HG02981 (cell line): ENCODE measurements around the gene ZNF516.
"Not testable (repeated sequence)": the region's sequence is repeated elsewhere in the genome, so short reads cannot be mapped to it uniquely, and the experiment has no call there.

Experiments used
- ATAC-seq: cut with Tn5 transposase; IDR thresholded peaks from one replicate; pipeline ENCODE4 v1.9.1; 2021; ENCODE audit warnings: mild to moderate bottlenecking, moderate library complexity; ENCODE audit not compliant: unreplicated experiment

ZNF516 gene

DNA sequence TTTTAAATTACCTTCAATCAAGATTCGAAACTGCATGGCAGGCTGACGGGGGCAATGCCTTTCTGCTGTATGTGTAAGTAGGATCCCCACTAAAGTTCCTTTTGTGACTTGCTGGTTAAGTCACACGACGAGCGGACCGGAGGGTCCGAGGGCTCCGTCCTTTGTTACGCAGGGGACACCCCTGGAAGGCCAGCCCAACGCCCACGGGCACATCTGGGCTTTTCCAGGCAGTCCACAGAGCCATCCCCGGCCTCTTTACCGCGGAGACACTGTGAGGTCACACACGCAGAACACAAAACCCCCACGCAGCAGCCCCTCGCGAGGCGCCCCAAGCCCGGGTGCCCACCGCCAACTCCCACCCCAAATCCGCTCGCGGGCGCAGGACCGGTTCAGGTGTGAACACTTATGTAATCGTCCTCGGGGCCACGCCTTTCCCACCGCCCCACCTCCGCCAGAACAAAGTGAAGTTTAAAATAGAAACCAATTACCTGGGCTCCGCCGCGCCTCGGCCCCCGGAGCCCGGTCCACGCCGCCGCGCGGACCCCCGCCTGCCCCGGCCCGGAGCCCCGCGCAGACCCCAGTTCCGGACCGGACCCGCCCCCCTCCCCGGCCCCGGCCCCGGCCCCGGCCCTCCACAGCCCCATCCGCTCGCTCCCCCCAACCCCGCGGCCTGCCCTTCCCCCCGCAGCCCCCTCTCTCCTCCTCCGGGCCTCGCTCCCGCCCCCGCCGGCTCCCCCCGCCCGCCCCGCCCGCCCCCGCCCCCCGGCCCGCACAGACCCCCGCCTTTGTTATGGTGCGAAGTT lies 4.2 kb downstream of the ZNF516 start:
- ATAC-seq = no peak

DNA sequence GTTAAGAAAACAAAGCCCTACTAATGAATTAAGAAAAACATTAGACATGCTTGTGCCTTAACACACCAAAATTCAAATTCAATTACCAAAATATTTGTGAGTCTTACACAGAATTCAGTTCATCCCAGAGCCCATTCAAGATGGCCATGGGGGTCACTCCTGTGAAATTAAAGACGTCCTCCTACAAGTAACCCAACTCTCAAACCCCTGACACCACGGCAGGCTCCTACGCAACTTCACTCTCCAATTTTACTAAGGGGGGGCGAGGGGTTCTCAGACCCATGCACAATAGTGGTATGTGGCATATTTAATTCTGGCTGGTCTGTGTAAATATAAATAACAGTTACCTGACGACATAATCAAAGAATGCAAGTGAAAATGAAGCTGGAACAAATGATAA lies 5.0 kb downstream of the ZNF516 start:
- no peak for ATAC-seq

DNA sequence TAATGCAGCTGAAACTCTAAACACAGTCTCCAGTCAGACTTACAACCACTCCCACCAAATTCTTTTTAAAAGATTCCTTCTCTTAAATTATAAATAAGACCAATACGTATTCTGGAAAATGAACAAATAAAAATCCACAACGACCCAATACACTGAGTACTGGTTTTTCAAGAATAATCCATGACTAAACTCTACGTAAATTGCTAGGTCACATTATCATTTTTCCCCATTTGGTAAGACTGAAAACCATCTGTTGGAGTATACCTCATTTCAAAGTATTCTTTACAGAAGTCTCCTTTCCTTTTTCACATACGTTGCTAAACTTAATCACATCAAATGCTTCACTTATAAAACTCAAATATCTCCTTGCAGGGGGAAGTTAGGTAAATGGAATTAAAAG lies 6.0 kb downstream of the ZNF516 start:
- ATAC-seq = no peak

DNA sequence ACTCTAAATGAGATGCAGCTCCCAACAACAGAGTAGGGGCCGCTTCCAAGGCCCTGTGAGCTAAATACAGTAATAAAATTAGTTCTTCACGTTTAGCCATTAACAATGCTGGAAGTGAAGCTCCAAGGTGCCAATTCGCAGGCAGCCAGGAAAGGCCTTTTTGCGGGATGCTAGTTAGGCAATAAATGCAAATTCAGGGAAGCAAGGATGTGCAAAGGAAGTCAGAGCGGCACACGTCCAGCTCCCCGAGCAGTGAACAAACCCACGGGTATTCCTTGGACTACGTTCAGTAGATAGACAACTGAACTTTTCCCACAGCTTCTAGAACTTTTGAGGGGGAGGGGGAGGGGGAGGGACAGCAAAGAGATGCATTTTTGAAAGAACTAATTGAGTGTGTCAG lies 6.9 kb downstream of the ZNF516 start:
- ATAC-seq = no peak

DNA sequence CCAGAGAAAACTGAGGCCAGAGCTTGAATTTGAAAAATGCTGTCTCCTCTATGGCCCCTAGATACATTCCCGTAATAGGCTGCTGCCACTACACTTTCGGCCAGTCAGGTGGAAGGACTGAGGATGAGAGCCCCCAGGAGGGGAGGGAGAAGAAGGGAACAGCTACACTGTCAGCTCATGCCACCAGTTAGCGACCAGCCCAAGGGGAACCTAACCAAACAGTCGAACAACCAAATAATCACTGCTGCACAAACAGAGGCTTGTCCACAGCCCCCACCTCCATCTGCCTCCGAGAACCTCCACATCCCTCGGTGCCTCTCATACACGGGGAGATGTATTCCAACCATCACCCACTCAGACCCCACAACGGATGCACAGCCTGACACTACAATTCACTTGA lies 7.3 kb downstream of the ZNF516 start:
- ATAC-seq = no peak

DNA sequence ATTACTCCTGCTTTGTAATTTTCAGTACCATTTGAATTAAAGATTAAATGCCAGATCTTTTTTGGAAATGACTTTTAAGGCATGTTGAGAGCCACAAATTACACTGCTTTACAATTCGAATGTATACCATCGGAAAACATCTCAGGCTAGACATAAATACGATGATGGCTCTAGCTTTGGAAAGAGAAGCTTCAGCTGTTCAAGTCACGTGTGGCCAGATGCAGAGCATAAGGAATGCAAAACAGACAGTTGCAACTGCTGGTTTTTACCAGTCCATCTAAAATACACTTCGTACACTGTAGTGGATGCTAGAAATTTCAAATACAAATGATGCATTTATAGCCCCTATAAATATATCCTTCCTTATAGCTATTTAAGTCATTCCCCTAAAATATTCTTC lies 8.0 kb downstream of the ZNF516 start:
- no peak for ATAC-seq

DNA sequence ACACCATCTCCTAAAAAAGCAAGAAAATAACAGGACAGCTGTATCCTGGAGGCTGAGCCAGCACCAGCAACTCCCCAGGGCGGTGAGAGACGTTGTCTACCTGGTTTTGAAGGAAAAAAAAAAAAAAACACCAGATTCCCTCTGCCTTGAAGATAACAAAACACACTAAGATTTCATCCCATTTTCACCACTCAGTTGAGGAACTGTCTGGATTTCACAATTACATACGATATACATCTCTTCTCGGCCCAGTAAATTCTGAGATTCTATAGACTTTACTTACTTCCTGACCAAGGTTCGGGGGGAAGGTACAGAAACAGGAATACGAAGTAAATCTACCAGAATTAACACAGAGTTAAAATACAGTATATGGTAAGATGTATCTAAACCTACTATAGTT lies 8.5 kb downstream of the ZNF516 start:
- no peak for ATAC-seq

DNA sequence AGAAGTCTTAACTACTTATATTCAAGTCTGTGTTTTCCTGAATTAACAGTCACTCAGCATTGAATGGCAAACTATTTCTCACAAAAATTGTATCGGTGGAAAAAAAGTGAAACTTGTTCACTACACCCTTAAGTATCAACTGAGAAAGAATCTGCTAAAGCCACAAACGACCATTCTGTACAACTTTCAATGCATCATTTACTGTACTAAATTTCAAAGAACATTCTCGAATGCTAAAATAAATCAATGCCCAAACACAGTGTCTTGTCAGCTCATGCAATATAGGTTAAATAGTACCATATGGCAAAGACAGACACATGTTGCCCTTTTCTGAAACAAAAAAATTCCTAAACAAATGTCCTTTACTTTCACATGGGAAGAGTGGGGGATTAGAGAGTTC lies 9.0 kb downstream of the ZNF516 start:
- ATAC-seq = no peak

DNA sequence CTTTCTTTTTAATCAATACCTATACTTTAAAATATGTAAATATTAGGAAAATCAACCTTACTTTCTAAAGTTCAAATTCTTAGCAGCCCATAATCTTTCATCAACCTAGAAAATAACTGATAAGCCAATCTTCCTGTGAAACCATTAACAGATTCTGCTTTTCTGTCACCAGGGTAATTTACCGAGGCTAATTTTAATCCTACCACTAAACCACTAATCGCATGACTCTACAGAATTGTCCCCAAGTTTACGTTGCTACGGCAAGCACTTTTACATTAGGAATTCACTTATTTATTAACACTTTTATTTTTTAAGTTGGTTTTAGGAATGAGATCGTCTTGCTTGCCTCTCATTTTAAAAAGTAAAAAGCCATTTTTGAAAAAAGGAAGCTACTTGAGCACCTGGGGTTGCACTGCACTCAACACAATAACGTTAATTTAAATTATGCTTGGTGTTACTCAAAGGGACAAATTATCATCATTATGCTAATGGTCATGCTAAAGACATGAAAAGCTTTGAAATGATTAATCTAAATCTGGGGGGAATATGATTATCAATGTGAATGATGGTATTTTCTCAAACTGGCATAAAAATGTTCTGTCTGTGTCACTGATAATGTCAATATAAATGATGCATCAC lies 10.2 kb downstream of the ZNF516 start:
- peak; percentile 75 for ATAC-seq

DNA sequence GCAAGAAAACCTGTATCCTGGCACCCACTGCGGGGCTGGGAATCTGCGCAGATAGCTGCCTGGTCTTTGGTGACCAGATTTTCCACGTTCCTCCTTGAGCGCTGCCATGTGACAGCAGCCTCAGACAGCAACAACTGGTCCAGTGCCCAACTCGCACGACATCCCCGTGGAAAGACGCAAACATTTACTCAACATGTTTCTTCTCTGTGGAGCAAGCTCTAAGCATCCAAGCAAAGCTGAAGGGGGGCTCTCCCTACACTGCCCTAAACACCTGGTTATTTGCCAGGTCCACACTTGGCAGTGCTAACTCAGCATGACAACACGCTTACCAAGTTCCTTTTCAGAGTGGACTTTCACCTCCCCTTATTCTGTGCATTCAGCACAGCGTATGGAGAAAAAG lies 11.3 kb downstream of the ZNF516 start:
- no peak for ATAC-seq

DNA sequence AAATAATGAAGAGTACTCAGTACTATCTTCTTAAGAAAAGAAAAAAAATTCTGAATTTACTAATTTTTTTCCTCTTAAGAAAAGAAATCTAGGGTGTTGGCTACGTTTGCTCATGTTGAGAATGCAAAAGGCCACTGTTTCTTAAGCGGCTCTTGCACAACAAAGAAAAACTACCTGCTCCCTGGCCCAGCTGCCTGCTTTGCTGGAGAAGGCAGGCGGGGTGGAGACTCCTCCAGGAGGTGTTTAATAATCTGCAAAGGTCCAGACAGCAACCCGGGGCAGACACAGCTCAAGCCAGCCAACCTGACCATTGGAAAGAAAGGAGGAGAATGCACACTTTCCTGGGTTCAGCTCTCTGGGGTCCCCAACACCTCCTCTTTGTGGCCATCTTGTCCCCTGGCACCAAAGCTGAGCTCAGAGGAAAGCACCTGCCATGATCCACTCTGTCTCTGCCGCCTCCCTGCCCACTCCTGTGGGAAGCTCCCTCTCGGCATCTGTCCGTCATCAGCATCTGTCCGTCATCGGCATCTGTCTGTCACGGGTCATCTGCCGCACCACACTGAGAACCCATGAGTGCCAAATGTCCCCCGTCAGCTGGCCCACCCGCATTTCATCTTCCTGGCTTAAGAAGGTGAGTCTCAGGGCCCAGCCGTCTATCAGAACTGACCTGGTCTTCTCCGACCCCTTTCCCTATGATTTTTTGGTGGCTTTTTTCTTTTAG lies 11.9 kb downstream of the ZNF516 start:
- ATAC-seq = no peak

DNA sequence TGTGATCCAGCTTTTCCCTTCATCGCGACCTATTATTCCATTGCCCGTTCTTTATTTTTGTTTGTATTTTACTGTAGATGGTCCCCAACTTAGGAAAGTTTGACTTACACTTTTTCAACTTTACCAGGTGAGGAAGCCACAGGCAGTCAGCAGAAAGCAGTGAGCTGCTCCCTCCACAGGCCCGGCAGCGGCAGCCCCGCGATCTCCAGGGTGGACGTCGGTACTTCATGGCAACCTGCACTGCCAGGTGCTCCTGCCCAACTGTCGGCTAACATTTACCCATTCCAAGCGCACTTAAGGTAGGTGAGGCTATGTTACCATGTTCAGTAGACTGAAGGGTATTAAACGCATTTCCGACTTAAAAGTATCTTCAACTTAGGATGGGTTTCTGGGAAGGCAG lies 12.8 kb downstream of the ZNF516 start:
- no peak for ATAC-seq

DNA sequence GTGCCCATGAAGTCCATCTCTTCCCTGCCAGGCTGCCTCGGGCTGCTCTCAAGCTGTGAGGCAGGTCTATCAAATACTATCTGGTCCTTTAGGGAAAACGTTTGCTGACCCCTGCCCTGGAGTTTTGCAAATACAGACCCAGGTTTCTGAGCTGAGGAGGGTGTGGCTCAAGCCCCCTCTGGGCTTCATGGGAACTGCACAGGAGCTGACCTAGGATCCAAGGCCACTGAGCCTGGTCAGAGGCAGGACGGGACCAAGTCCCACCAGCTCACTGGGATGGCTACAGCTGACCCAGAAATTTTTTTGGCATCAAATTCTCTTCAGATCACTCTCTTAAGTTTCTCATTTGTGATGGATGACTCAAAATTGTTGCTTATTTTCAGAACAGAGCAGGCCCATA lies 14.1 kb downstream of the ZNF516 start:
- ATAC-seq = no peak

DNA sequence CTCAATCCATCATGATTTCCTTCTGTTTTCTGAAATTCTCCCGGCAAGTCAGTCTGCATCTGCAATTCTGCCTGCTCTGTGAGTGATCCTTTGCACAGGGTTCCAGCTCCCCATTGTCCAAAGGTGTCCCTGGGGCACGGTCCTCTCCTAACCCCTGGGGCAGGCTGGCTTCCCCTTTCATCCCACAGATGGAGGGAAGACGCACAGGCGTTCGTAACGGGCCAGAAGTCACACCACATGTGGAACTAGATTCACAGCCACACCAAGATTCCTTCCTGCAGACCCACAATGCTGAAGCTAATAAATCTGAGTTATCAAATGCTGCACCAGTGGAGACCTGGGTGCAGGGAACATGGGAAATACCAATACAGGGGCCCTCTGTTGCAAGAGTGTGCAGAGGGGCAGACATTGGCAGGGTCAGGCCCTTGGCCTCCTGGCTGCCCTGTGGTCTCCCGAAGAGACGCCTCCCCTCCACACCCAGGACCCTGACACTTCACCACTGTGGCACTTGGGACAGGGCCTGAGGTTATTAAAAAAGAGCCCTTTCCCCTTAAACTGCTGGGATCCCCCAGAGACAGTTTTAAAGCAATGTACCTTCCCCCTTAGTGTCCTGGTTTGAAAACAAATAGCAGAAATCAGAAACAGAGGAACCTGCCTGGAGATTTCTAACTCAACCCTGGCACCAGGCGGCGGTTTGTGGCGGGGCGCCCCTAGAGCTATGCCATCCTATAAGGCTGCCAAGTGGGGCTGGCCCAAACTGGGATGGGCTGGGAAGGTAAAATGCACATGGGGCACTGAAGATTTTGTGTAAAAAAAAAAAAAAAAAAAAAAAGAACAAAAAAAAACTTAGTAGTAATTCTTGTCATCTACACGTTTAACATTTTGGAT lies 15.4 kb downstream of the ZNF516 start:
- ATAC-seq = no peak

DNA sequence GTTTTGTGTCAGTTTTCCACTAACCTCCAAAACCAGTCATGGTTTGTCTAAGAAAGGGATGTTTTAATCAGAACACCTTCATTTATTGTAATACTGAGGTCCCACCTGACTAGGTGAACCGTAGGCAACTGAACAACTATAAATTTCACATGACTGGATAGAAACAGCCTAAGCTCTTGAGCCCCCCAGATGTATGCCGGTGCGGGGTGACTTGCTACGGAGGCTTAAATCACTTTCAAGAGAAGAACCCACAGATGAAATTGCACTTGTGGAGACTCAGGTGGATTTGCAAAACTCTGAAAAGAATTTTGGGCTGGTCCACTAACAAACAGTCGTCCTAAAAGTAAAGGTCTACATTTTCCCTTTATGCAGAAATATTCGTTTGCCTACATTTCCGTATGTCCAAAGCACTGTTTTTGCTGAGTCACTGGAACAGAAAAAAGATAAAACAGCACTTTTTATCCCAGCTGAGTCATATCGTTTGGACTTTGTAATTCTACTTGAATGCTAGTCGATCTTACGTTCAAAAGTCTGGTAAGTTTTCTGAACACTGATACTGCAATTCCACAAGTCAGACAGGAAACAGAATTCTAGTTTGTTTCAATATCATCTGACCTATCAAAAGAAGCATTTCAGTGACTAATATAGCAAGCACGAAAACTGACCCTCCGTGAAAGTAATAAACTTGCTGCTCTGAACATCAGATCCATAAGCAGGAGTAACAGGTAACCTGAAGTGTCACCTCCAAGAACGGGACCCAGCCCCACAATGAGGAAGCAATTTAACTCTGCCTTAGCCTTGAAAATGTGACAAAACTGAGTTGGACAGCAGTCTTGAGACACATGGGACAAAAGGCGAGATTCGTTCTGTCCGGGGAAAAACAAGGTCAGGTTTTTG lies 18.1 kb downstream of the ZNF516 start:
- peak; percentile 68 for ATAC-seq

DNA sequence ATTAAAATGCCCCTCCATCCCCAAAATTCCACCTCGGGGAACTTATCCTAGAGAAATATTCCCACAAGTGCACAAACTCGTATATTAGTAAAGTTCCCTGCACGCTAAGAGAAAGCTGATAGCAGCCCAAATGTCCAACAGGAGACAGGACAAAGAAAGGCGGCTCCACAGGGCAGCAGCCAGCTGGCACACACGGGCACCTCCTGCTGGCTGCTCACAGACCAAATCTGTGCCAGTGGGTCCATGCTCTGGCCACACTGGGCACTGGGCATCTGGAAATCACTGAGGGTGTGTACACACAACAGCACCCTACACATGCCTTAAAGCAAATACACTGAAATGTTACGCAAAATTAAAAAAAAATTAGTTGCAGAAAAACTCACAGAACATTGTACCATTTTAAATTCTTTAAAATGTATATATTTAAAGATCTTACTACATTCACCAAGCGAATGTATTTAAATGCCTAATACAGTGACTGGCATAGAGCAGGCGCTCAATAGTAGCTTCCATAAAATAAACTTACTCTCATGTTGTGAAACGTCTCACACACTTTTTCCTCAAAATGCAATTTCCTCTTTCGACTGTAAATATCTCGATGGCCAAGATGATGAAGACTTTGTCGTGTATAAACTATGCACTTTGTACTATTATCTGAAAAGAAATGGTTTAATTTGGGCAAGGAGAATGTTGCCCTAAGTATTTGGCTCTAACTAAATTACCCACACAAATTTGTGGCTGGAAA lies 19.4 kb downstream of the ZNF516 start:
- ATAC-seq = no peak

DNA sequence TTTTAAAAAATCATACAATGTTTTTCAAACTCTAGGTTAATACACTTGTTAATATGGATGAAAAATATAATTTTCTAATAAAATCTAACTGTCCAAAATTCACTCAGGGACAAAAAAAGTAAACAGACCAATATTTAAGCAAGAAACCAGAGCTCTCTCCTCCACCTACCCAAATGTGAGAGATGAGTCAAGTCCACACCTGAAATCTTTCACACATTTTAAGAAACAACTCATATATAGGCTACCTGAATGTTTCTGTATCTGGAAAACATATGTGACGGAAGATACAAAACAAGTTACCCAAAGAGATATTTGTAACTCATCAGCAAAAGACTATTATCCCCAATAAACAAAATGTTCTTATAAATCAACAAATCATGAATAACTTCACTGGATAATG lies 20.2 kb downstream of the ZNF516 start:
- ATAC-seq = no peak

DNA sequence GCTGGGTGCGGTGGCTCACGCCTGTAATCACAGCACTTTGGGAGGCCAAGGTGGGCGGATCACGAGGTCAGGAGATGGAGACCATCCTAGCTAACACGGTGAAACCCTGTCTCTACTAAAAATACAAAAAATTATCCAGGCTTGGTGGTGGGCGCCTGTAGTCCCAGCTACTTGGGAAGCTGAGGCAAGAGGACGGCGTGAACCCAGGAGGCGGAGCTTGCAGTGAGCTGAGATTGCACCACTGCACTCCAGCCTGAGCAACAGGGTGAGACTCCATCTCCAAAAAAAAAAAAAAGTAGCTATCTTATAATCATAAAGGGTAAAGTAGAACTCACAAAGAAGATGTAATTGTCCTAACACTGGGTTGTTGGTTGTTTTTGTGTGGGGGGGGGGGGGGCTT lies 21.5 kb downstream of the ZNF516 start:
- ATAC-seq = not testable (repeated sequence)

DNA sequence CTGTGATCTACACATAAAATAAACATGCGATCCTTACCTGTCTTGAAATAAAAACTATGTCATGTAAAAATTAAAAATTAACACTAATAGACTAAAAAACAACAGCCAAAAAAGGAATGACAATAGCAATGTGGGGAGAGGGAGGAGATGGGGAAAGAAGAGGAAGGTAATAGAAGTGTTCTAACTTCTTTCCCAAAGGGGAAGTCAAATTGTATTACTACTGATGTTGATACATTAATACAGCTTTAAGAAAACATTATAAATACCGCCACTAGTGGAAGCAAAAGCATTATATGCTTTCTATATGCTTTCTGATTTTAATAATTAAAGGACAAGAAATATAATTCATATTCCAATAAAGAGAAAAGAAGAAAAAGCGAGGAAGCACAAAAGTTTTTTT lies 22.2 kb downstream of the ZNF516 start:
- no peak for ATAC-seq
